Dedifferentiated amniotic fluid mesenchymal stem cell (primary cell): Measurements from ENCODE around the gene DGKH.
A peak's percentile ranks its signal among the peaks of the same experiment; 100 is the strongest.

Source experiments
- DNase-seq: peaks from one replicate; pipeline ENCODE4 v3.0.0-alpha.2; 2016; ENCODE audit errors: extremely low spot score

DGKH gene

GRCh38 chr13:42039946-42040729 is 8.3 kb upstream of the DGKH start:
- peak; percentile 64 for DNase-seq

GRCh38 chr13:42040730-42041010 is 7.8 kb upstream of the DGKH start:
- DNase-seq: no peak

- DNase-seq: peak; percentile 43
These were observed 7.3 kb upstream of the DGKH start for GRCh38 chr13:42041011-42041683.

GRCh38 chr13:42041684-42042035 is 6.8 kb upstream of the DGKH start:
- peak; percentile 71 for DNase-seq

- DNase-seq: no peak
These were observed 4.8 kb upstream of the DGKH start for GRCh38 chr13:42043676-42044075.

GRCh38 chr13:42046448-42046847 is 2.0 kb upstream of the DGKH start:
- no peak for DNase-seq

- DNase-seq: peak; percentile 40
These were observed 697 bp upstream of the DGKH start for GRCh38 chr13:42047561-42048341.

- peak; percentile 49 for DNase-seq
These were observed 421 bp downstream of the DGKH start for GRCh38 chr13:42048684-42049453.

GRCh38 chr13:42049454-42049813 is 986 bp downstream of the DGKH start:
- no peak for DNase-seq

- no peak for DNase-seq
These were observed 6.5 kb downstream of the DGKH start for GRCh38 chr13:42054798-42055499.

GRCh38 chr13:42055500-42056085 is 7.1 kb downstream of the DGKH start:
- DNase-seq: no peak

- no peak for DNase-seq
These were observed 7.7 kb downstream of the DGKH start for GRCh38 chr13:42056146-42056545.

GRCh38 chr13:42056583-42056982 is 8.1 kb downstream of the DGKH start:
- DNase-seq: no peak

GRCh38 chr13:42057918-42058530 is 9.6 kb downstream of the DGKH start:
- no peak for DNase-seq

GRCh38 chr13:42061943-42062342 is 13.5 kb downstream of the DGKH start:
- no peak for DNase-seq

GRCh38 chr13:42063105-42063504 is 14.7 kb downstream of the DGKH start:
- DNase-seq: no peak

- DNase-seq: peak; percentile 40
These were observed 15.8 kb downstream of the DGKH start for GRCh38 chr13:42064259-42064658.

- no peak for DNase-seq
These were observed 16.5 kb downstream of the DGKH start for GRCh38 chr13:42064966-42065365.

- no peak for DNase-seq
These were observed 17.0 kb downstream of the DGKH start for GRCh38 chr13:42065414-42065813.

- peak; percentile 80 for DNase-seq
These were observed 18.1 kb downstream of the DGKH start for GRCh38 chr13:42066542-42066941.

- no peak for DNase-seq
These were observed 20.4 kb downstream of the DGKH start for GRCh38 chr13:42068886-42069285.
